CD4-positive, alpha-beta T cell treated with Interleukin-17A for 1 hour (primary cell): ENCODE results near the gene INTS11.
A peak's percentile ranks its signal among the peaks of the same experiment; 100 is the strongest.

Experiments
- DNase-seq: peaks from one replicate; pipeline ENCODE4 v3.0.0-alpha.2; 2020

INTS11 gene

GRCh38 chr1:1312450-1313314 lies 11.8 kb downstream of the INTS11 start:
- DNase-seq, result no peak

DNA sequence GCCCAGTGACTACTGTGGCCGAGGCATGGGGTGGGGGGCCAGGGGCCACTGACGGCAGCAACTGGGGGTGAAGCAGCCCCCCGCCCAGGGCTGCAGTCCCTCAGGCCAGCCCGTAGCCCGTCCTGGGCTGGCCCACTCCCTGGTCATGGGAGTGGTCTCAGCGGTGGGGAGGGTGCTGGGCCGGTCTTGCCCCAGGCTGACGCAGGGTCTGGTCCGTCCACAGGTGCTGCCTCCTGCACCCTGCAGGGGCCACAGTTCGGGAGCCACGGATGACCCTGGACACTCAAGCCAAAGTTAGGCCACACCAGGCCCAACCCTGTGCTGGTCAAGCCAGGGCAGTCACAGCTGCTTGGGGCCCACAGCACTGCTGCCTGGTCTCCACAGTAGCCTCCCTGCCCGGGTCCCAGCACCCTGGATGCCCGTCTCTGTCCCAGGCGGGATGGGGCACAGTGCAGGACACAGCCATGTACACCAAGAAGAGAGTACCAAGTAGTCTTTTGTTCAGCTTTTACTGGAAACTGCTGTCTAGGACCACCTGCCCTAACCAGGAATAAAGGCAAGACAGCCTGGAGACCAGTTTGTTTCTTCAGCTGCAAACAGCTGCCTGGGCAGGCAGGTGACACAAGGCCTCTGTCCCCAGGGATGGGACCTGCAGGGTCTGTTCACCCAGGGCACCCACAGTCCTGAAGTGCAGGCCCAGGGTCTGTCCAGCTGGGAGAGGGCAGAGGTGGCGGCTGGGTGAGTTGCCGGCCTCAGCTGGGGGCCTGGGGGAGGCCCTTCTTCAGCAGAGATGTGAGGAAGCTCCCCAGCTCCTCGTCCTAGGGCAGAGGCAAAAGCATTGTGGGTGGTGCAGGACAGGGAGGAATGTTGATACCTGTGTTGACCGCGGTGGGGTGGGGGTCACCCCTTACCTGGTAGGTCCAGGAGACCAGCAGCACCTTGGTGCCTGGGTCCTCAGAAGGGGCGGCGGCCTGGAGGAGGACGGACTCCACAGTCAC lies 13.1 kb downstream of the INTS11 start:
- DNase-seq, result no peak

DNA sequence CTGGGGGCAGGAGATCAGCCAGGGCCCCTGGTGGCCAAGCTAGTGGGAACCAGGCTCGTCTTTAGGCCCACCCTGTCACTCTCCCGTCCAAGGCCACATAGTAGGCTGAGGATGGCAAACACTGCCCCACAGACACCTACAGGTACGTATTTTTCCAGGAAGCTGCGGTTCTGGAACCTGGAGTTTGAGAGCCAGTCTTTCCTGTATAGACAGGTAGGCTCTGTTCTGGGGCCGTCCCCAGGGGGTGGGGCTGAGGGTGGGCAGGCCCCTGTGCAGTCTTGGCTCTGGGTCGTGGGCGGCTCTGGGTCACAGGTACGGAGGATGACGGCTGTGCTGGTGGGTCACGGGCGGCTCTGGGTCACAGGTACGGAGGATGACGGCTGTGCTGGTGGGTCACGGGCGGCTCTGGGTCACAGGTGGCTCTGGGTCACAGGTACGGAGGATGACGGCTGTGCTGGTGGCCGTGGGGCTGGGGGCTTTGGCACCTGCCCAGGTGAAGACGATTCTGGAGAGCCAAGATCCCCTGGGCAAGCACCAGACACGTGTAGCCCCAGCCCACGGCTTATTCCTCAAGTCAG lies 13.9 kb downstream of the INTS11 start:
- no peak for DNase-seq

DNA sequence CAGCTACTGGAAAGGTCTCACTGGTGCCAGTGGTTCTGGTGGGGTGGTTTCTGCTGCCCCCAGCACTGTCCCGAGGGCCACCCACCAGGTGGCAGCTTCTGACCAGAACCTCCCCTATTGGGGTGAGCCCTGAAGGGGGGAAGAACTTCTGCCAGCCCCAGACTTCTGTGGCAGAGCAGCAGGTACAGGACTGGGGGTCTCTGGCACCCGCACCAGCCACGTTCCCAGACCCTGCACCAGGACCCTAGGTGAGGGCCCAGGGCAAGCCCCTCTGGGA lies 14.4 kb downstream of the INTS11 start:
- no peak for DNase-seq

DNA sequence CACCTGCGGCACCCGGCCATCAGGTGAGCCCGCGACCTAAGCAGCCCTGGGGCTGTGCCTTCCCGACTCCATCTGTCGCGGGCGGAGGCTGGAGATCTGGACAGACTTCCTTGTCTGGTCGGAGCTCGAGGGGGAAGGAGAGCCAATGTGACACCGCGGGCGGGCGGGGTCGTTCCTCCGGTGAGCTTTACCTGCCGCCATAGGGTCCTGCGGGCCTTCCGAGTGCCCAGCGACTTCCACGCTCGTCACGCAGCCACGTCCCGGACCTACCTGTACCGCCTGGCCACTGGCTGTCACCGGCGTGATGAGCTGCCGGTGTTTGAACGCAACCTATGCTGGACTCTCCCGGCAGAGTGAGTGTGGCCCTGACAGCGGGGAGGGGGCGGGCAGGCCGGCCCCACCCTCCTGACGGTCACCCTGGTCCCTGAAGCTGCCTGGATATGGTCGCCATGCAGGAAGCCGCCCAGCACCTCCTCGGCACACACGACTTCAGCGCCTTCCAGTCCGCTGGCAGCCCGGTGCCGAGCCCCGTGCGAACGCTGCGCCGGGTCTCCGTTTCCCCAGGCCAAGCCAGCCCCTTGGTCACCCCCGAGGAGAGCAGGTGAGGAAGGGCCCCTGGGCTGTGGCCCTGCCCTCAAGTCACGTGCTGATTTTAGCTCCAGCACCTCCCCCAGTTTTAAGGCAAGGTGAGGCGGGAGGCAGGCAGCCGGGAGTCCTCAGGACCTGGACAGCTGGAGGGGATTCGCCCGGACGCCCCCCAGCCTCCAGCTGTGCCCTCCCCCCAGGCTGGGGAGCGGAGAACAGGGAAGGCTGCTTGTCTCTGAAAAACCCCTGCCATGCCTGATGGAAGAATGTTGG lies 15.0 kb downstream of the INTS11 start:
- peak; percentile 13 for DNase-seq

- DNase-seq, result no peak
These were observed 15.7 kb downstream of the INTS11 start for GRCh38 chr1:1308756-1309250.

GRCh38 chr1:1307923-1308755 lies 16.3 kb downstream of the INTS11 start, which contains the start of the genes ACAP3 and PUSL1:
ACAP3 (minus strand) TSS chr1:1307930; CDS start chr1:1307815, 115 bp downstream.
PUSL1 (plus strand) TSS chr1:1308597; CDS start chr1:1308644, 47 bp downstream.
- DNase-seq, result peak; percentile 91

GRCh38 chr1:1307261-1307922 lies 17.1 kb downstream of the INTS11 start:
- DNase-seq, result no peak

- DNase-seq, result no peak
These were observed 17.7 kb downstream of the INTS11 start for GRCh38 chr1:1306661-1307260.

DNA sequence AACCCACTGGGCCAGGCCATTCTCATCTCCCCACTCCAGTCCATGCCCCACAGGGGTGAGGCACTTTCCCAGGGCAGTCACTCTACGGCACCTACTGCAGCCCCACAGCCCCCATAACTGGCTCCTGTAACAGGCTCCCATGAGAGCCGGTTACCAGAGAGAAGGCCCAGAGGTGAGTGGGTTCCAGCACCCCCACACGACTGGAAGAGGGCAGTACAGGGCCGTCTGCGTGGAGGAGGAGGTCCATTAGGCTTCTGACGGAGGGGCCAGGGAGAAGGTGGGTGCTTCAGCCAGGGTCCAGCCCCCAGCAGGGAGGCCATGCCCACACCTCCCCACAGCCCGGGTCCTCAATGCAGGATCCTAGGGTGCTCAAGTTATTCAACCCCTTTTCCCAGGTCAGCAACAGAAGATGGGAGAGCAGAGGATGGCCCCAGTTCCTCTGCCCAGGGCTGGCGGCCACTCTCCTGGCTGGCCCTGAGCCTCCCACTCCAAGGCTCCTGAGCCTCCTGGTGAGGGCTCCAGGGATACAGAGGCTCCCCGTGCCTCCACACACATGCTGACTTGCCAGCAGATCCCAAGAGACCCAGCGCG lies 18.3 kb downstream of the INTS11 start:
- DNase-seq, result no peak

- DNase-seq, result peak; percentile 71
These were observed 19.0 kb downstream of the INTS11 start for GRCh38 chr1:1305300-1306069.

DNA sequence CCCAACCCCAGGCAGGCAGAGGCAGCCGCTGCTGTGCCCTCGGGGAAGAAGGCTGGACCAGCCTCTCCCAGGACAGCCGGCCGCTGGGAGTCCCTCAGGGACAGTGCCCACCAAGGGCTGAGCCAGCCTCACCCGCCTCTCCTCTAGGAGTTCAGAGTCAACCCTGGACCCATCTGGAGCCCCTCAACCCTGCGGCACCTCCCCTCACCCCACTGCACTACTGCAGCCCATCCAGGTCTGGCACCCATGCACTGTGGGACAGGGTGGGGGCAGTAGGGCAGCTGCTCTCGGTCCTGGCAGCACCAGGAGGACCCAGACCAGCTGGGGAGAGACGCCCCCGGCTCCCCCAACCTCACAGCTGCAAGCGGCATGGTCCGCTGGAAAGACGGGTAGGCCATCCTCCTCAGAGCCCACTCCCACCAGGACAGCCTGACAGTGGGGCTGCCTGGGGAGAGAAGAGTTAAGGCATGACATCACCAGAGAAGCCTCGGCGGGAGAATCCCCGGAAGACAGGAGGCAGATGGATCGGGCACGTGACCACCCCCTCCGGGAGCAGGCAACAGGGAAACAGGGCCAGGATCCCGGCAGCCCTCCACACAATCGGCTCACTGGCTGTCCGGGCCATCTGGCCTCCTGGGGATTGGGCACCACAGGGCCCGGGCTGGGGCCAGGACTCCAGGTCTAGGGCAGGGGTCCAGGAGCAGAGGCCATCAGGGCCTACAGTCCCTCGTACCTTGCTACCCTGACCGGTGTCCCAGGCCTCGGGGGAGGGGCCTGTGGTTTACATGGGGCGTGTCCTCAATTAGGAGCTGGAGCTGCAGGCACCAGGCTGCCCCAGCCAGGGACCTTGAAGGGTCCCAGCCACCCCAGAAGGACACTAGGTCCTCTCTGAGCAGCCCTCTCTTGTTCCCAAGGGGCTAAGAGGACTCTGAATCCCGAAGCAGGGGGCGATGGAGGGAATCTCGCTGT lies 19.8 kb downstream of the INTS11 start:
- DNase-seq, result no peak

- no peak for DNase-seq
These were observed 20.7 kb downstream of the INTS11 start for GRCh38 chr1:1303736-1304135.

DNA sequence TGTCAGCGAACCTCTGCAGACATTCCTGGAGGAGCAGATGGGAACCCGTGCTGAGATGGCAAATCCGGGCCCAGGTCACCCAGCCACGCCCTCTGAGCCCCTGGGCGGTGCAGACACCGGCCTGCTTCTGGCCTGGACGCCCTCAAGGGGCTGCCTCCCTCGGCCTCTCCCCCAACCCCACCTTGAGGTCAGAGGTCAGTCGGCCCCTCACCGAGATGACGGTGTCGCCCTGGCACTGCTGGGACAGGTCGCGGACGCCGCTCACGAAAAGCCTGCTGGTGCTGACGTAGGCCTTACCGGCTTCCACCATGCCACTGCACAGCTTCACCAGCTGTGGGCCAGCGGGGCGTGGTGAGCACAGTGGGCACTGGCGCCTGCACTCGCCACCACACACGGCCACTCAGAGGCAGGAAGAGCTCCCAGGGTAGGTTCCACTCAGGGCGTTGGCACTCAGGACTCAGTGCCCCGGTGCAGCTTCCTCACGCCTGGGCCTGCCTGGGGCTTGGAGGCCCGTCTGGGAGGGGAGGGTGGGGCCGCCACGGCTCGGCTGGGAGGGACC lies 21.4 kb downstream of the INTS11 start:
- DNase-seq, result no peak

GRCh38 chr1:1302006-1302430 lies 22.4 kb downstream of the INTS11 start:
- DNase-seq, result peak; percentile 21

GRCh38 chr1:1300352-1300739 lies 24.1 kb downstream of the INTS11 start:
- no peak for DNase-seq

- peak; percentile 35 for DNase-seq
These were observed 24.6 kb downstream of the INTS11 start for GRCh38 chr1:1299686-1300351.
